Kidney (tissue), 14 donors: ENCODE measurements around the gene AP2M1. TPM values are rescaled to one million over a fixed set of nuclear protein-coding genes. Genes with fewer than 3 reads are reported as not detected.

ENCODE experiments used
- DNase-seq, 5 donors: peaks; one replicate each; pipeline ENCODE4 v3.0.0-alpha.2; 2013 to 2020
- FAIRE-seq: peaks from 2 replicates; lab custom pipeline; 2012; peaks lifted over from hg19 to GRCh38; lab: Jason Lieb, UNC
- H3K27ac ChIP-seq, 2 donors: one replicate each; pipeline ENCODE4 v1.7.0; 2013; ENCODE audit warnings: low read depth in 2 of 2, low read length in 2 of 2, inconsistent platforms in 1 of 2
- H3K27me3 ChIP-seq: one replicate; pipeline ENCODE4 v1.7.1; 2013; ENCODE audit warnings: low read length, inconsistent platforms; ENCODE audit not compliant: control insufficient read depth, insufficient read depth
- H3K36me3 ChIP-seq, 3 donors: one replicate each; pipeline versions ENCODE4 v1.7.0 to v1.7.1; 2013; ENCODE audit warnings: low read length in 3 of 3, control low read depth in 1 of 3, inconsistent platforms in 1 of 3; ENCODE audit not compliant: insufficient read depth in 3 of 3, control insufficient read depth in 2 of 3
- H3K4me1 ChIP-seq, 3 donors: one replicate each; pipeline versions ENCODE4 v1.7.0 to v1.7.1; 2013; ENCODE audit warnings: low read length in 3 of 3, inconsistent platforms in 1 of 3, low read depth in 1 of 3; ENCODE audit not compliant: control insufficient read depth in 2 of 3, insufficient read depth in 2 of 3
- H3K4me3 ChIP-seq, 3 donors: one replicate each; pipeline versions ENCODE4 v1.7.0 to v1.8.1; 2013; ENCODE audit warnings: low read length in 3 of 3, control low read depth in 1 of 3, inconsistent platforms in 1 of 3
- H3K9ac ChIP-seq, 3 donors: one replicate each; pipeline versions ENCODE4 v1.7.0 to v1.7.1; 2013; ENCODE audit warnings: low read length in 3 of 3, control low read depth in 1 of 3, inconsistent platforms in 1 of 3
- H3K9me3 ChIP-seq, 3 donors: one replicate each; pipeline versions ENCODE4 v1.7.0 to v1.7.1; 2013; ENCODE audit warnings: low read length in 3 of 3, control low read depth in 1 of 3, inconsistent platforms in 1 of 3; ENCODE audit not compliant: control insufficient read depth in 2 of 3, insufficient read depth in 1 of 3
- CTCF ChIP-seq: IDR thresholded peaks from 3 replicates; pipeline ENCODE4 v1.5.1; 2012; ENCODE audit warnings: mild to moderate bottlenecking, moderate library complexity, borderline replicate concordance; ENCODE audit not compliant: insufficient read depth; ENCODE audit errors: extremely low read depth
- intact Hi-C: fragments of 100-400 bp; cut with DNase I; formaldehyde crosslinking; loops from one replicate; pipeline ENCODE4 v1.11.1; 2022
- polyA plus RNA-seq: library from polyadenylated mRNA; stranded (reverse); fragments of 350-450 nt; fragmentation: Illumina TruSeq; extraction: RNeasy Lipid Tissue Mini Kit (QIAGEN cat#74804); gene quantifications from one replicate; pipeline ENCODE4 v1.2.3, GENCODE V29; 2014; ENCODE audit warnings: low read depth, low replicate concordance; ENCODE audit not compliant: insufficient read depth
- total RNA-seq: library from RNA; stranded (reverse); fragmentation: NEBNext Ultra II Directional; extraction: Animal tissue kit (Norgen Biotek cat#: 25700); gene quantifications from one replicate; pipeline ENCODE4 v1.2.1, GENCODE V29; 2021
- donor health status: control.
- donor health status: control.
- donor health status: control.
- donor health status: control.
- donor health status: control.
- donor health status: DM: yes; HTN: yes; CAD: no.
- donor health status: Normal renal cell carcinoma (clear cell type).

Gene AP2M1
- total and polyA plus RNA-seq, 2 donors from 2014 or later, result 329 to 353 TPM

GRCh38 chr3:184155644-184156521 lies 18.8 kb upstream of the AP2M1 start:
- TF ChIP-seq CTCF, result no peak
- peak in 4 of 5 donors; percentile 35 to 84 (median 56) for DNase-seq

GRCh38 chr3:184156522-184156955 lies 18.1 kb upstream of the AP2M1 start:
- FAIRE-seq, result no peak
- Histone ChIP-seq H3K4me1 (peaks cover 0 to 20% (median 9%) of the 10 kb centered on the region in 3 donors), H3K27ac (peak overlapping the region; percentile 79 to 82), H3K9me3 (no peaks in the 10 kb centered on the region), H3K36me3 (no peaks in the 10 kb centered on the region), H3K27me3 (no peaks in the 10 kb centered on the region), H3K4me3 (peak overlapping the region; percentile 84 to 95 (median 89)), H3K9ac (peak overlapping the region; percentile 74 to 92 (median 89))
- intact Hi-C loops, result no loop called here
- DNase-seq, result peak; percentile 71 to 91 (median 80)
- no peak for TF ChIP-seq CTCF

More at GRCh38 chr3:184155644-184156521, 18.8 kb upstream of the AP2M1 start:
- peak overlapping the region; percentile 68 to 82 for H3K27ac ChIP-seq
- peak overlapping the region; percentile 84 to 95 (median 89) for H3K4me3 ChIP-seq
- intact Hi-C loops, result no loop called here
- no peaks in the 10 kb centered on the region for H3K27me3 ChIP-seq
- H3K36me3 ChIP-seq, result no peaks in the 10 kb centered on the region
- no peaks in the 10 kb centered on the region for H3K9me3 ChIP-seq
- no peak for FAIRE-seq
- H3K4me1 ChIP-seq, result peaks cover 0 to 20% (median 9%) of the 10 kb centered on the region in 3 donors
- peak overlapping the region; percentile 74 to 91 (median 89) for H3K9ac ChIP-seq

GRCh38 chr3:184157206-184157605 lies 17.4 kb upstream of the AP2M1 start:
- Histone ChIP-seq H3K9ac (peak overlapping the region in 2 of 3 donors; percentile 89 to 92), H3K27ac (peak overlapping the region in 1 of 2 donors; percentile 79), H3K36me3 (peaks cover 0 to 2% (median 0%) of the 10 kb centered on the region in 3 donors), H3K4me1 (peaks cover 0 to 20% (median 9%) of the 10 kb centered on the region in 3 donors), H3K27me3 (no peaks in the 10 kb centered on the region), H3K9me3 (no peaks in the 10 kb centered on the region), H3K4me3 (peak overlapping the region; percentile 84 to 95 (median 89))
- no peak for TF ChIP-seq CTCF
- intact Hi-C loops, result no loop called here
- FAIRE-seq (no peak), DNase-seq (no peak)
